IPS-15b (cell line): ENCODE data around the gene ZFX.

Source experiments
- H3K27me3 ChIP-seq: one replicate; pipeline ENCODE4 v1.6.1; 2013; ENCODE audit warnings: low read length; ENCODE audit not compliant: control insufficient read depth, insufficient read depth
- H3K36me3 ChIP-seq: one replicate; pipeline ENCODE4 v1.6.1; 2013; ENCODE audit warnings: low read length; ENCODE audit not compliant: control insufficient read depth, insufficient read depth
- H3K4me1 ChIP-seq: one replicate; pipeline ENCODE4 v1.6.1; 2013; ENCODE audit warnings: mild to moderate bottlenecking, low read length; ENCODE audit not compliant: control insufficient read depth, insufficient read depth
- H3K4me3 ChIP-seq: one replicate; pipeline ENCODE4 v1.5.1; 2013; ENCODE audit warnings: low read depth, low read length
- H3K9ac ChIP-seq: one replicate; pipeline ENCODE4 v1.6.1; 2013; ENCODE audit warnings: low read depth, mild to moderate bottlenecking, low read length
- H3K9me3 ChIP-seq: one replicate; pipeline ENCODE4 v1.6.1; 2013; ENCODE audit warnings: mild to moderate bottlenecking, low read length; ENCODE audit not compliant: control insufficient read depth, insufficient read depth

ZFX gene

DNA sequence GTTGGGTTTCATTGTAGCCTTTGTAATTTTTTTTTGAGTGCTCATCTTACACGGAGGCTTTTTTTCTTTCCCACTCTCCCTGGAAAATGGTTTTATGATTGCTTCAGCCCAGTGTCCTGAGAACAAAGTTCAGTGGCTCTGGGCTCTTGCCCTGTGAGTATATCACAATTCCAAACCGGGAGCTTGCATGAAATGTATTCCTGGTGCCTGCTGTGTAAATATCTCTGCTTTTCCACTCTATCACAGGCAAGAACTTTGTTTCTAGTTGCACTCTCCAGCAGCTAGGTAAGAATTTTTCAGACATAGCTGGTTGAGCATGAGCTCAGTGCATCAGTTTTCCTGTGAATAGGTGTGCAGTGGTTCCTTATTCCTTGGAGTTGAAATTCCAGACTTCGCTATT is 103.5 kb downstream of the ZFX start:
- Histone ChIP-seq H3K4me3 (no peak overlapping the region), H3K36me3 (no peaks in the 10 kb centered on the region), H3K4me1 (no peaks in the 10 kb centered on the region), H3K9ac (no peak overlapping the region), H3K27me3 (no peaks in the 10 kb centered on the region), H3K9me3 (no peaks in the 10 kb centered on the region)

DNA sequence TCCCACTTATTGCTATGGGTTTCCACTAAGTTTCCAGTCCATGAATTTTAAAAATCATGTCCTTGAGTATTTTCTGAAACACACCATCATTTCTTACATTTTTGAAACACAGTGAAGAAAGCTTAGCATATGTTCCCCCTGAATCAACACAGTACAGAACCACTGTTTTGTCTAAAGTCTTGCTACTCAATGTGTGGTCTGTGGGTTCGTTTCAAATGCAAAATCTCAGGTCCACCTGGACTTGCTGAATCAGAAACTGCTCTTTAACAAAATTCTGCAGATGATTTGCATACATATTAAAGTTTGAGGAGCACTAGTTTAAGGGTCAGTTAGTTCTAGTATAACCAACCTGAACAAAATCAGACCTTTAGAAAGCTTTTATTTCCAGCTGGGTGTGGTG is 103.9 kb downstream of the ZFX start:
- no peak overlapping the region for H3K4me3 ChIP-seq
- H3K27me3 ChIP-seq, result no peaks in the 10 kb centered on the region
- no peaks in the 10 kb centered on the region for H3K9me3 ChIP-seq
- no peaks in the 10 kb centered on the region for H3K4me1 ChIP-seq
- no peaks in the 10 kb centered on the region for H3K36me3 ChIP-seq
- no peak overlapping the region for H3K9ac ChIP-seq

DNA sequence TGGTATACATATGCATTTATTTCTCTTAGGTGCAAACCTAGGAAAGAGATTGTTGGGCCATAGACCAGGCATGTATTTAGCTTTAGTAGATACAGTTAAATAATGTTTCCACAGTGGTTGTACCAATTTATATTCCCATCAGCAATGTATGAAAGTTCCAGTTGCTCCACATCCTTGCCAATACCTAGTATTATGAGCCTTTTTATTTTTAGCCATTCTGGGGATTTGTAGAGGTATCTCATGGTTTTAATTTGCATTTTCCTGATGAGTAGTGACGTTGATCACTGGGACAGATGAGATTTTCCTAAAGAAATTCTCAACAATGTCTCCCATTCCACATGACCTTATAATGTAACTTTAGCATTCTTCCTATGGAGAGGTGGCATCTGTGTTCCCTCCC is 107.5 kb downstream of the ZFX start:
- H3K9me3 ChIP-seq, result no peaks in the 10 kb centered on the region
- no peak overlapping the region for H3K9ac ChIP-seq
- H3K27me3 ChIP-seq, result no peaks in the 10 kb centered on the region
- no peaks in the 10 kb centered on the region for H3K4me1 ChIP-seq
- no peak overlapping the region for H3K4me3 ChIP-seq
- H3K36me3 ChIP-seq, result no peaks in the 10 kb centered on the region

DNA sequence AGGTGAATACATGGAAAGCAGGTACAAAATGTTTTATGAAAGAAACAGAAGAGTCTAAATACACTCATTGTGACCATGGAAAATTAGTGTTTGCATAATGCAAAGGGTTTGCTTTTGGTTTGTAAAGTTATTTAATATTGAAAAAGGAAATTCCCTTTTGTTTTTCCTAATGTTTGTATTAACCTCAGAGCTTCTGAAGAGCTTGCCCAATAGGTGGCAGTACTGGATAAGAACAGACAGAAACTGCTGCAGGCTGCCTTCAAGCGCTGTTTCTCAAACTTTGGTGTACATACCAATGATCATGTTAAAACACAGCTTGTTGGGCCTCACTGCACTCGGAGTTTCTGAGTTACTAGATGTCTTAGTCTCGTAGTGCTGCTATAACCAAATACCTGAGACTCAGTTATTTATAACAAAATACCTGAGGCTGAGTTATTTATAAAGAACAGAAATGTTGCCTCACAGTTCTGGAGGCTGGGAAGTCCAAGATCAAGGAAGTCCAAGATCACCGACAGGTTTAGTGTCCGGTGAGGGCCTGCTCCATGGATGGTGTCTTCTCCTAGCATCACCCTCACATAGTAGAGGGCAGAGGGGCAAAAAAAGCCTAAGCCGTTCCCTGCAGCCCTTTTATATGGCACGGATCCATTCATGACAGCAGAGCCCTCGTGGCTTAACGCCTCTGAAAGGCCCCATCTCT is 110.2 kb downstream of the ZFX start:
- H3K9me3 ChIP-seq, result no peaks in the 10 kb centered on the region
- no peak overlapping the region for H3K9ac ChIP-seq
- no peak overlapping the region for H3K4me3 ChIP-seq
- no peaks in the 10 kb centered on the region for H3K27me3 ChIP-seq
- H3K4me1 ChIP-seq, result no peaks in the 10 kb centered on the region
- H3K36me3 ChIP-seq, result no peaks in the 10 kb centered on the region

DNA sequence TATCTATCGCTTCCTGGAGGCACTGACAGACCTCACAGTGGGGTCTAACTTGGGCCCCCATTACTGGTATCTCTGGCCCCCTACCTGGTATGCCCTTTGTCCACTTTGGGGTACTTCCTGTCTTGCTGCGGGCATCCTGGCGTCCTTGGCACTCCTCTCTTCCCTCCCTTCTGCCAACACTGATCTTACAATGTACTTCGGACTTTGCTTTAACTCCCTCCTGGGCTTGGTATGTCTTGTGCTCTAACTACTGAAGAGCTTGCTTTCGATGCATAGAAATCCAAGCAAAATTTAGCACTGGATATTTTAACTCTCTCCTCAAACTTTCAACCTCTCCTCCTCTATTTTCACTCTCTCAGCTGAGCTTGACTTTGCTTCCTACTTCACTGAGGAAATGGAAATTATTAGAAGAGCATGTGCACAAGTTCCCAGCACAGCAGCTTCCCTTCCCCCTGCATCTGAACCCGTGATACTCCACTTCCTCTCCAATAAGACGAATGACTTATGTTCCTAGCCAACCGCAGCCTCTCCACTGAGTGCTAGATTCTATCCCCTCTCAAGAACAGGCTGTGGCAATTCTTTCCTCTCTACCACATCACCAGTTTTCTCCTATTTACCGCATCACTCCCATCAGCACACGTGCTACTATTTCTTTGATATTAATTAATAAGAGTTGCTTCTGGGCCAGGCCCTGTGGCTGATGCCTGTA is 111.5 kb downstream of the ZFX start:
- Histone ChIP-seq H3K4me1 (no peaks in the 10 kb centered on the region), H3K9ac (no peak overlapping the region), H3K4me3 (no peak overlapping the region), H3K9me3 (no peaks in the 10 kb centered on the region), H3K36me3 (no peaks in the 10 kb centered on the region), H3K27me3 (no peaks in the 10 kb centered on the region)

DNA sequence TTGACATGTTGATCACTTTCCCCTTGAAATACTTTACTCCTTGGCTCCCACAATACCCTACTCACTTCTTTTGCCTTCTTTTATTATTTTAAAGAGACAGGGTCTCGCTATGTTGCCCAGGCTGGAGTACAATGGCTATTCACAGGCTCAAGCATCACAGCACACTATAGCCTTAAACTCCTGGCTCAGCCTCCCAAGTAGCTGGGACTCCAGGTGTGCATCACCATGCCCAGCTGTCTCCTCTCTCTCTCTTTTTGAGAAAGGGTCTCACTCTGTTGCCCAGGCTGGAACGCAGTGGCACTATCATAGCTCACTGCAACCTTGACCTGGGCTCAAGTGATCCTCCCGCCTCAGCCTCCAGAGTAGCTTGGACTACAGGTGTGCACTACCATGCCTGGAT is 112.8 kb downstream of the ZFX start:
- Histone ChIP-seq H3K9me3 (no peaks in the 10 kb centered on the region), H3K9ac (no peak overlapping the region), H3K36me3 (no peaks in the 10 kb centered on the region), H3K27me3 (no peaks in the 10 kb centered on the region), H3K4me3 (no peak overlapping the region), H3K4me1 (no peaks in the 10 kb centered on the region)

DNA sequence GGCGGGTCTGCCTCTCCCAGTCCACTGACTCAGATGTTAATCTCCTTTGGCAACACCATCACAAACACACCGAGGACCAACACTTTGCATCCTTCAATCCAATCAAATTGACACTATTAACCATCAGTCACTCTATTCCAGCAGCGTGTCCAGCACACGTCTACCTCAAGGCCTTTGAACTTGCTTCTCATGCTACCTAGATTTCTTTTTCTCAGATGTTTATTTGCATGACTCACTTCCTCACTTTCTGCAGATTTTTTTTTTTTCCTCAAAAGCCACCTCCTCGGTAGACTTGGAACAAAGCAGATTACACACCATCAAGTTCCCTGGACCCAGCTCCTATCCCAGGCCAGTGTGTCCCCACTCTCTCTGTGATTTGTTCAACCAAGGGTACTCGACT is 114.9 kb downstream of the ZFX start:
- Histone ChIP-seq H3K9ac (no peak overlapping the region), H3K4me3 (no peak overlapping the region), H3K36me3 (no peaks in the 10 kb centered on the region), H3K4me1 (no peaks in the 10 kb centered on the region), H3K9me3 (no peaks in the 10 kb centered on the region), H3K27me3 (no peaks in the 10 kb centered on the region)
